Measurements from ENCODE around the gene SMOC2.

The SMOC2 gene

DNA sequence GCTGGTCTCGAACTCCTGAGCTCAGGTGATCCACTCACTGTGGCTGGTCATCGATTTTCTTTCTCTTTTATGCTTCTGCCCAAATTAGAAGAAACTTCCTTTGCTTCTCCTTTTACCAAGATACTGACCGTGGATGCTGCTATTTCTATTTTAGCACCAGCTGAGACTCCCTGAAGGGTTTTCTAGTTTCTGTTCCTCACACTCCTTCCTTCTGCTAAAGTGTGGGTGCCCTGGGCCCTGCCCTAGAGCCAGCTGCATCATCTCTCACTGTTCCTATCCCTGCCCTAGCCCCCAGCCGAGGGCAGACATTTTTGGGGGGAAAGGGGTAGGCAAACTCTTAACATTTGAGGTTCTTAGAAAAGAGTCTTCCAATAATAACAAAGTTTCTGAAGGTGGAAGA, 6.3 kb downstream of the SMOC2 start:
- DNase-seq, result no peak

DNA sequence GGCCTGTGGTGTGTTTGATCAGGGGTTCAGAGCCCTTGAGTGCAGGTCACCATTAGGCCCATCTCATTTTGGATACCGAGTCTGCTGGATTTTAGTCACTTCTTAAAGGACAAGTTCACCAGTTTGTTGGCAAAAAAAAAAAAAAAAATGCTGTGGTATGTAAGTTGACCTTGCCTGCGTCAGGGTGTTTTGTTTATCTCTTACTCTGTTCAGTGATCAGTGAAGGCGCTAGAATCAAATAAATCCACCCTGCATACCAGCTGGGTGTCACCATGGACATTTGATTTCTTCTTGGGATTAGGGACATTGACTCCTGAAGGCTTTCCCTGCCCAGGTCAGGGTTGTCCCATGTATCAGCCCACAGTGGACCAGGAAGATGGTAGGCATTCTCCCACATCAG, 6.7 kb downstream of the SMOC2 start:
- DNase-seq, result no peak

DNA sequence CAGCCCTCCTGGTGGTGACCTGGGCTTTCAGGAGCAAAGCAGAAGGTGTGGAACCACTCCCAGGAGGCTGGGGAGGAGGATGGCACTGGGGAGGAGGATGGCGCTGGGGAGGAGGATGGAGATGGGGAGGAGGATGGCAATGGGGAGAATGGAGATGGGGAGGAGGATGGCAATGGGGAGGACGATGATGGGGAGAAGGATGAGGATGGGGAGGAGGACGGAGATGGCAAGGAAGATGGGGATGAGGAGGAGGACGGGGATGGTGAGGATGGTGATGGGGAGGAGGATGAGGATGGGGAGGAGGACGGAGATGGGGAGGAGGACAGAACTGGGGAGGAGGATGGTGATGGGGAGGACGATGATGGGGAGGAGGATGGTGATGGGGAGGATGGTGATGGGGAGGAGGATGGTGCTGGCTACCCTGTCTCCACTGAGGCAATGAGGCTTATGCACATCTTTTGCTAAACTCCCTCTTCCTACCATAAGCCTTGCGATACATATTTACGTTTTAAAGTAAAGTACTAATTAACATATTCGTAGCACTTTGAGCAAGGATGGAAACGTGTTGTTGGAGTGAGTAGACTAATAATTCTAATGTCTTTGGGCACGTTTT, 7.4 kb downstream of the SMOC2 start:
- no peak for DNase-seq

DNA sequence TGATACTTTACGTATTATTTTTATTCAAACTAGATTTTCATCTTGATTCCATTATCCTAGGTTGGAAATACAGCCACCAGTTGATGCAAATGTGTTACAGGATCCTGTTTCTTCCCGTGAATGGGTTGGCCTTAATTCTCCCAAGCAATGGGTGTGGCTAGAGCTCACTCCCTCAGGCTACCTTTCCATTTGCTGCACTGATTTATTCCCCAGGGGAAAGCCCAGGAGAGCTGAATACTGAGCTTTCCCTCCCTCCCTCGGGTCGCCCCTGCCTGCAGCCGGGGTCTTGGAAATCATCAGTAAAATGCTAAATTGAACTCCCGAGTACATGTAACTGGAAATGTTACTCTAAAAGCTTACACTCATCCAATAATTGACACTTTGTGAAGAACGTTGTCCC, 9.9 kb downstream of the SMOC2 start:
- DNase-seq, result no peak

DNA sequence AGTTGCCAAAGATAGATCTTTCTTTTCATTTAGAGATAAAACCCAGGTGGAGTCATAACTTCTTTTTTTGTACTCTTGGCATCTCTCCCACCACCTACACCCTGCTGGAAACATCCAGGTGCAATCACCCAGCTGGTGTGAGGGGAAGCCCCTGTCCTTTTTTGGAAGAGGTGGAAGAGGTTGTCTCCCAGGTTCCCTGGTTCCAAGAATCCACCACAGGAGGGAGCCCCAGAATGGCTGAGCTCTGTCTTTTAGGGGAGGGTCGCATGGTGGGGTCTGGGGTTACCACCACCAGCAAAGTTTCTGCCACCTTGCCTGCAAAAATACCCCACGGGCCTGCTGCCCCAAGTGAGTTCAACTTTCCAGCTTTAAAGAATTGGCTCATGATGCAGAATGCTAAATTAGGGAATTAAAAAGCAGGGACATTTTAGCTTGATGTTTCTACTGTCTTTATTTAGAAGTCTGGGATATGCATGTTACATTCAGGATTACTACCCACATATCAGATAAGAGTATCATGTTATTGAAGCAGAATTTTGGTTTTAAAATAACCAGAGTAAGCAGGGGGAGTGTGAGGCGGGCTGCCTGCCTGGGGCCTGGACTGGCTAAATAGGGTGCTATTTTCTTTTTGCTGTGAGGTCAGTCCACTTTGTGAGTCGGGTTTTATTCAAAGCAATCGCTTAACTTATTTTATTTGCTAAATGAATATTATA, 11.0 kb downstream of the SMOC2 start:
- DNase-seq, result no peak

DNA sequence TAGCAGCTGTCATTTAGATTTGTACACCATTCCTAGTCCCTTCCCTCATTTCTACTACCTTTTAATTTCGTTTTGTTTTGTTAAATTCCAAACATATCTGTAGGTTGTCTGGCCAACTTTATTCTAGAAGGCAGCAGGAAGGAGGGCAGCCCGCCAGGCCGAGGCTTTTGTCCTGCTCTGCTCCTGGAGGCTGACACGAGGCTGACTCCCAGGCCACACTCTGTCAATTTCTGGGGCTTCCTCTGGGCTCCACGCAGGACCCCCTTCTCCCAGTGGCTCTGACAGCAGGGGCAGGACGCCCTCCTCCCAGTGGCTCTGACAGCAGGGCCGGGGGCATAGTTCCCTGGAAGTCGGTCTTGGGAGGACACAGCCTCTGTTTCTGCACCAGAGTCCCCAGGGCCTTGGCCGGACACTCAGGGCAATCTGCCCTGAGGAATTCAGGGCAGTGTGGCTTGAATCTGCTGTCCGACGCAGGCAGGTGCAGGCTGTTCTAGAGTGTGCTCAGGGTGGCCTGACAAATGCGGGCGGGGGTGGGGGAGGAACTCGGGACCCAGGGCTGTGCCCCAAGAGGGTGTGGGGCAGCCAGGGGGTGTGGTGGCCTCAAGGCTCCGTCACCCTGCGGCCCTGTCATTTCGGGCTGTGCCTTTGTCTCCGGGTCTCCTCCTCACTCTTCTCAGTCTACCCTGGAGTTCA, 11.8 kb downstream of the SMOC2 start:
- no peak for DNase-seq

DNA sequence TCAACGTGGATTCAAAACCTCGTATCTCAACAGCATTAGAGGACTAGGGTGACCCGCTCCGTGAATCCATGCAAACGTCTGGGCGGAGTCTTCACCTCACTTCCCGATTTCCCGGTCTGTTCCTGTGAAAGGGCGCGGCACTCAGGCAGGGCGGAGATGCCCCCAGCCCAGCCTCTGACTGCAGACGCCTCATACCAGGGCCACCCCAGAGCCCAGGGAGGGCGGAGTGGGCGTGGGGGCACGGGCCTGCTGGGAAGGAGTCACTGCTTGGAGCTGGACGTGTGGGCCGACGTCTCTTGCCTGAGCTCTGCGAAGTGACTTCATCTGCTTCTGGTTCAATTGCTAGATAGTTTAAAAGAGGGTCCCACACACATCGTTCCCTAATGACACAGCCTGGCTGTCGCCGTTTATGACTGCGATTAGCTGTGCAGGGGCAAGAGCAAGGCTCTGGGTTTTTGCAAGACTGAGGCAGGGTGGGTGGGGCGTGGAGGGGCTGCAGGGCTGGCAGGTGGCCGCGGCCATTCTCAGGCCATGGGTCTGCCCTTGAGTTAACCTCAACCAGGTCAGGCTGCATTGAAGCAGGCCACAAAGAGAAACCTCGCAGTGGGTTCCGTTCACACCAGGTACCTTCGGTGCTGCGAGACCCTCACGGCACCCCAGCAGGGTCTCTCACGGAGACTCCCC, 15.0 kb downstream of the SMOC2 start:
- DNase-seq, result no peak

DNA sequence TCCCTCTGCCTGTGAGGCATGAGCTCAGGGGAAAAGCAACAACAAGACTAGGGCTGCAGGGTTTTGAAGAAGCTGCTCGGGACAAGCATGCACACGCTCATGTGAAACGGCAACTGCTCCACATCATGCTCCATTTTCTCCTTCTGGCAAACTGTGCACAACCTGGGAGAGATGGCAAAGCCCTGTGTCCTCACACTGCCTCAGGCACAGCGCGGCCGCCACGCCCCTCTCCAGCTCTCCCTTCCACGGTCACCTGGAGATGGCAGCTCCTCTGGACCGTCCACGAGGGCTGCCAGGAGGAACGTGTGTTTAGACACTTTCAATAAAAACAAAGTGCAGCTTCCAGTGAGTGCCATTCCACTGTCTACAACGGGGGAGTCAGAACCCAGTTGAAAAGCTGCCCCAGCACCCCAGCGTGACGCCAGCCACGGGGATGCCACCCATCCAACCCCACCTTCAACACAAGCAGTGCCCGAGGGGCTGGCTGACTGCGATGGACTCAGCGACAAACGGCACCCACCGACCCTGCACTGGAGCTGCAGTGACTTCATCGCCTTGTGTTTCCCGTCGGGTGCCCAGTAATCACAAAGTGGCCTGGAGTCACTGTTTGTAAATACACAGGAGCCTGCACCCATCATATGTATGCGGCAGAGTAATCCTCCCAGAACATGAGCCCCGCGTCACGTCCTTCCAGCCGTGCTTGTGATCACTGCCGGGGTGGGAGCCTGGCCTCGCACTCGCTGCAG, 16.1 kb downstream of the SMOC2 start:
- DNase-seq, result no peak

DNA sequence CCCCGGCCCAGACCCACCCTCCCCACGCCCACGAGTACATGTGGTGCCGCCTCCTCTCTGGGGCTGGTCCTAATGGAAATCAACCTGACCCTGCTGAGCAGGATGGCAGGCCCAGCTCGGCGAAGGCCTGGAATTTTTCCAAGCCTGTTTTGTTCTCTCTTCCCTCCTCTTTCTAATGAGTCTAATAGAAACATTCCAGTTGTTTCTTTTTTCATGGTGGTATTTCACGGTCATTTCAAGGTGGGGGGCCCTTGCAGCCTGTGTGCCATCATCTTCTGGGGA, 16.6 kb downstream of the SMOC2 start:
- no peak for DNase-seq

DNA sequence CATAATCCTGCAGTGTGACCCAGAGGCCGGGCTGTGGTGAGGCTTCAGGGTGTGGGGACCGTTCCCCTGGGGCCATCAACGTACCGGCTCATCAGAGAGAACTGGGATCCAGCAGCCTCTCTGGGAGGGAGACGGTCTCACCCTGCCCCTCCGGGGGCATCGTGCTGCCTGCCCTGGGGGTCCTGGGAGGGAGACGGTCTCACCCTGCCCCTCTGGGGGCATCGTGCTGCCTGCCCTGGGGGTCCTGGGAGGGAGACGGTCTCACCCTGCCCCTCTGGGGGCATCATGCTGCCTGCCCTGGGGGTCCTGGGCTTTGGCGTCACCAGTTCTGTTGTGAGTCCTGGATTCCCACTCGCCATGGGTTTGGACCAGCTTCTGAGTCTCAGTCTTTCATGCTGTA, 17.1 kb downstream of the SMOC2 start:
- DNase-seq, result no peak

DNA sequence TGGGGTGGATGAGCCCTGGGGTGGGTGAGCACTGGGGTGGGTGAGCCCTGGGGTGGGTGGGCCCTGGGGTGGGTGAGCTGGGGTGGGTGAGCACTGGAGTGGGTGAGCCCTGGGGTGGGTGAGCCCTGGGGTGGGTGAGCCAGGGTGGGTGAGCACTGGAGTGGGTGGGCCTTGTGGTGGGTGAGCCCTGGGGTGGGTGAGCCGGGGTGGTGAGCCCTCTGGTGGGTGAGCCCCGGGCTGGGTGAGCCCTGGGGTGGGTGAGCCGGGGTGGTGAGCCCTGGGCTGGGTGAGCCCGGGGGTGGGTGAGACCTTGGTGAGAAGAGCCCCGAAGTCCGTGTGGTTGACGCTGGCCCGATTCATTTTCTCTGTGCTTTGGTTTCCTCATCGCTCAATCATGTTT, 18.6 kb downstream of the SMOC2 start:
- no peak for DNase-seq

DNA sequence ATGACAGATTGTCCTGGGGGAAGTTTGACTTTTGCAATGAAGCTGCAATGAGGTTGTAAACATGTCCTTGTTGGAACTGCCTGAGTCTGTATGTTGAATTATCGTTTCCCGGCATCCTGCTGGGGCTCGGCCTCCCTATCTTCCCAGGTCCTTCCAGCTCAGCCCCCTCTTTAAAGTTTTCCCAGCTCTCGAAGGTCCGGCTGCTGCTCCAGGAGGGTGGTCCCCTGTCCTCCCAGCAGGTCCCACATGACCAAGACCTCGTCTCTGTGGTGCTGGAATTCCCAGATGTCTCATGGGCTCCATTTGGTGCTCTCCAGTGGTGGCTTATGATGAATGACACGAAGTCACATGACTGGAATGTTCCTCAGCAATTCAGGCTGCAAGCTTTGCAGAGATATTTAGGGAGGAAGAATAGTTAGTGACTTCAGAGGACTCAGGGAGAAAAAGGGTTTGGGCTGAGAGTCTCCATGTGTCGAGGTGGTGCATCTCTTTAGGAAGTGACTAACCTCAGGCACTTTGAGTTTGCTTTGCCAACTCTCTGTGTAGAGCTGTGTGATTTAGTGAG, 21.4 kb downstream of the SMOC2 start:
- DNase-seq, result no peak

DNA sequence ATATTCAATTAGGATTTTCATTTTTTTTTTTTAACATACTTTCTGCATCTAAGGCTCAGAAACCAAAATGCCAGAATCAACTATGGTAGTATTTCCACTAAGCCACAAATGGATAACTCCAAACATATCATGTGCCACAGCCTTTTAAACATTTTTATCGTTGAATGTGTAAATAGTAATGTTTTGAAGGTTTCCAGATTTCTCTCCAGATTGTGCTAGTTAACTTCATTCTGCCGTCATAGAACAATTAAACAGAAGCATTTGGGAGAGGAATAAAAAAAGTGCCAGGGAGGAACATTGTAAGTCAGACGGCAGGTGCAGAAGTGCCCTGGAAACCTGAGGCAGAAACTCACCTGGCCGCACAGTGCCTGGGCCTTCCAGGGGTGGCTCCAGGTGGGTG, 23.6 kb downstream of the SMOC2 start:
- no peak for DNase-seq

DNA sequence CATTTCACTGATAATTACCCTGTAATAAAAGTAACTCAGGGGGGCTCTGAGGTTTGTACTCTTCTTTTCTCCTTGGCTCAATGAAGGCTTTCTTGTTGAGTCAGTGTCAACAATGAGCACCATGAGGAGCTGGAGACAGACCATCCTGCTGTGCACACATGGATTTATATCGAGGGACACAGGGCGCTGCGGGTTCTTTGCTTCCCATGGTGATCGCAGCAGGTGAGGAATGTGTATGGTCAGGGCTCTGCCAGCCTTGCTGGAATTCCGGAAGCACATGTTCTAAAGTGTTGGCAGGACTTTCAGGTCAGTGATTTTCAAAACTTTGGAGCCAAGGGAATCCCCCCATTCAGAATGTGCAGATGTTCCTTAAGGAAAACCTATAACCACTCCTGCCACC, 27.1 kb downstream of the SMOC2 start:
- DNase-seq, result no peak

DNA sequence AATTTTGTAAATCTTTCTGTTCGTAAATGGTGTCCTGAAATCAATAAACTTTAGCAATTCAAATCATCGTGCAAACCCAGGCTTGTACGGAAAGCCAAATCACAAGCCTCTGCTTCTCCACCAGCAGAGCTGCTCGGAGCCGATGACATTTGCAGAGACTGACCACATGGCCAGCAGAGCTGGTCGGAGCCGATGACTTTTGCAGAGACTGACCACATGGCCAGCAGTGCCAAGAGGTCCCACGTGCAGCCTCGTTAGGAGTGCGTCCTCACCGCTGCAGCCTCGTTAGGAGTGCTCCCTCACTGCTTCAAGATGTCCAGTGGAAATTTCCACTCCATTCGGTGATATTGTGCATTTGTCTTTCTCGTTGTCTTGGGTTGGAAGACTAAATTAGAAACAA, 28.5 kb downstream of the SMOC2 start:
- no peak for DNase-seq

DNA sequence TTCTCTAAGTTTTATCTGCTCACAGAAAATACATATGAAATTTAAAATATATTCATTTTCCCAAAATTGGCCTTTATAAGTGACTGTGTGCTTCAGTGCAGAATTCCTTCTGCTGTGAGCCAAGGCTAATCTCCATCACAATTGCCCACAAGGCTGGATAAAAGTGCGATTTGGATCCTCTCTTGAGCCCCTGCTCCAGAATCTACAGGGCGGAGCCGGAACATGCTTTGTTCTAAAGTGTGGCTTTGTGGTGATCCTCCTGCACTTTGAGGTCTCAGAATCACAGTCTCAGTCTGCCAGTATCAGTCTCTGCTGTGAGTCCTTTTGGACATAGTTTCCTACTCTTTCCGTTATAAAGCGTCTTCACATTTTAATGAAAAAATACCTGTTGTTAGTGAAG, 28.9 kb downstream of the SMOC2 start:
- no peak for DNase-seq

DNA sequence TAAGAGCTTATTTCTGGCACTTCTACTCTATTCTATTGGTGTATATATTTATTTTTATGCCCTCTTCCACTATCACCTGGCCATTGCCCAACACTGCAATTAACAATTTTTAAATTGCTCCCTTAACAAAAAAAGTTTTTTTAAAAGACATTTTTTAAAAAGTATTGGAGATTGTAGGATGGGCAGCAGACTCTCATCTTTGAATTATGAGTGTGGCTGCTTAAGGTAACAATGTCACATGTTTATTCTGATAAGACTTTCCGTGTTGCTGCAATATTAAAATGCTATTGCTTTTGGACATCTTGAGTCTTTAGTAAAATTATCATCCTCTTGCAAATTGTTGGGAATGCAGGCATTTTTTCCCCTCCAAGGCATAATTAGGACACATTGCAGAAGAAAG, 31.4 kb downstream of the SMOC2 start:
- DNase-seq, result no peak

DNA sequence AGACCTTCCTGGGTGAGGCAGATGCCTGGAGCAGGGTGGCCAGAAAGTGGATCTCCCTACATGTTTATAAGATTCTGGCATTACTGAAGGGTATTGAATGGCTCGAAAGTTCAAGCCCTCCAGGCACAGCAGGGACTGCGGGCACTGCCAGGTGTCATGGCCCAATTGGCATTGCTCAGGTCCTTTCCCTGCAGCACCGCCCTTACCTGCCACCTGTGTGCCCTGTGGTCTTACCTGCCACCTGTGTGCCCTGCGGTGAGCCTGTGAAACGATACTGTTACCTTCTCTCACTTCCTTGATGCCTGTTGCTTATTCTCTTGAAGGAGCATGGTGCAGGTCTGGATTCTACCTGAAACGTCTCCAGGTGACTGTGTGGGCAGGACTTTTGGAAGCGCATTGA, 32.2 kb downstream of the SMOC2 start:
- no peak for DNase-seq

DNA sequence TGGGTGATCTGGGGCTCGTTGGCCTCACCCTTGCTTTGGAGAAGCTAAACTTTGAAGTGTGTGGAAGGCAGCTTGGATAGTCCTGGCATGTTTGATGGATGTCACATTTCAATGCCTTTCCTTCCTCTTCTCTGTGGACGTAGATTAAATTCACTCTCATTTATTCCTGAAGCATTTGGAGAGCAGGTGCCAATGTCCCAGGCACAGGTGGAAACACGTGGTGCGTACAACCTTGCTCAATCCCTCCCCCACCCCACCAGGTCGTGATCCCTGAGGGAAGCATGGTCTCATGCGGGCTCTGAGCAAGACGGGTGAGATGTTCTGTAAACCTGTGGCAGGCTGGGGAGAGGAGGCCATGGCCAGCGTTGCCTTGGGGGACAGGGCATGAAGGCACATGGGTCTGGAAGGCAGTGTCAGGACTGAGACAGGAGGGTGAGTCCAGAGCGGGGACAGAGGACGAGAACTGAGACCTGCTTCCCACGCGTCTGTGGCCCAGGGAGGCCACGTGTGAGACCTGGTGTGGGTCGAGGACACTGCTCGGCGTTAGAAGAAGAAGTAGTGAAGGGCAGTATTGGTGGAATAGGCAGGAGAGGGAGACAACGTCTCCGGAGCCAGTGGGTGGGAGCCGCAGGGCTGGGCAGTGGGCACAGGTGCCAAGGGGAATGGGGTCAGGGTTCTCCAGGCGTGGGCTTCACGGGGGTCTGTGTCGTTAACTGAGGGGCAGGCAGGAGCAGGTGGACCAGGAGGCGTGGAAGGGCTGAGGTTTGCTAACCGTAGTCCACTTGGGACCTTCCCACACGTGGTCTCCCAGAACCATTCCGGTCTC, 34.4 kb downstream of the SMOC2 start:
- DNase-seq, result no peak

DNA sequence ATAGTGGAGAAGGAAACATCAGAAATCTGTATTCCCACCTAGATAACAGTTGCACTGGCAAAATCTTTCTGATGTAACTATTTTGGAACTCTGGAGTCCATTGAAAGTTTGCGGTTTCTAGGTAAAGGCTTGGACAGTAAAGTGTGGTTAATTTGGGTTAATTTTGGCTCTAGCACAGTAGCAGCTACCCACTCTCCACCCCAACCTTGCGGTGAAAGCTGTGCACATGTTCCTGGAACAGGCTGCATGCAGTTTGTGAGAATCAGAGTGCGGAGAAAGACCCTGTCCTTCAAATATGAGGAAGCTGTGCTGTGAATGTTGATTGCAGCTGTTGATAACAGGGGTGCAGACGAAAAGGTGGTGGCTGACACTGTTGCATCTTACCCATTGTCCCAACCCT, 38.4 kb downstream of the SMOC2 start:
- no peak for DNase-seq

DNA sequence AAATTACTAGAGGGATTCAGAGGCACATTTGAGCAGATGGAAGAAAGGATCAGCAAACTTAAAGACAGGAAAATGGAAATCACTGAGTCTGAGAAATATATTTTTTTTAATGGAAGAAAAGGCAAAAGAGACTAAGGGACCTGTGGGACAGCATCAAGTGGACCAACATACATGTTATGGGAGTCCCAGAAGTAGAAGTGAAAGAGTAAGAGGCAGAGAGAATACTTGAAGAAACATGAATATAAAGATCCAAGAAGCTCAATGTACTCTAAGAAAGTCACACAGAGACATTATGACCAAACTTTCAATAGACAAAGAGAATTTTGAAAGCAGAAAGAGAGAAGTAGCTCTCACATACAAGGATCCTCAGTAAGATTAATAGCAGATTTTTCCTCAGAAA, 39.5 kb downstream of the SMOC2 start:
- no peak for DNase-seq

DNA sequence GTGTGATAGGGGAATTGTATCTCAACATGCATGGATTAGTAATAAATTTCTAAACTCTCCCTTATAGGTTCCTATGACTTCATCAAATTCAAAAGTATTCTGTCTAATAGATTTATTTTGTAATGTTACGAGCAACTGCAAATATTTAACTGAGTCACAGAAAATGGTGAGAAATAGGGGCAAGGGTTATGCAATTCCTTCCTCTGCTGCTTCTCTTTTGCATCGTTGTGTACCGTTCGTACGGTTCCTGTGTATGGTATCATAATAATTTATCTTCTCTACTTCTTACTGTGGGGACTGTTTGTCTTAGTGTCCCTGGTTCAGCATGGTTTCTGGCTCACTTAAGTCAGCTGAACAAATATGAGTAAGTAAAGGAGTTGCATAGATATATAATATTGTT, 44.8 kb downstream of the SMOC2 start:
- no peak for DNase-seq

Data from activated effector memory CD4-positive, alpha-beta T cell treated with Interleukin-2 at 50 U/mL for 16 hours (primary cell).